GM12878 (cell line): ENCODE results near the gene NDRG2. TPM values are rescaled to one million over a fixed set of nuclear protein-coding genes. Genes with fewer than 3 reads are reported as not detected.

ENCODE experiments used
- ATAC-seq: fragments of 200-7000 bp; cut with Tn5 transposase; 3 replicates; pipeline ENCODE4 v1.9.1; 2020; ENCODE audit warnings: mild to moderate bottlenecking, moderate library complexity
- BruUV-seq: library from RNA; stranded (reverse); fragments of 400-500 nt; replicated peaks from 2 replicates; lab custom pipeline; 2021; lab: Mats Ljungman, UMichigan
- CTCF ChIA-PET: fragments of 300-600 bp; sonication (Branson Sonifier 250); formaldehyde crosslinking; extraction: SDS; loops from one replicate; lab custom pipeline; 2021; ENCODE audit warnings: inconsistent platforms; lab: Yijun Ruan, JAX
- POLR2A ChIA-PET: fragments of 350-600 bp; formaldehyde crosslinking; extraction: SDS; loops from one replicate; lab custom pipeline; 2021; ENCODE audit warnings: inconsistent platforms; lab: Charles Lee
- RAD21 ChIA-PET: fragments of 300-600 bp; sonication (Branson Sonifier 250); formaldehyde crosslinking; loops from one replicate; lab custom pipeline; 2023; ENCODE audit warnings: antibody characterized with exemption; ENCODE audit not compliant: unreplicated experiment; lab: Charles Lee
- SMC1A ChIA-PET: fragments of 300-600 bp; sonication (Branson Sonifier 250); formaldehyde crosslinking; loops from one replicate; lab custom pipeline; 2023; ENCODE audit not compliant: unreplicated experiment, uncharacterized antibody; lab: Charles Lee
- DNase-seq: peaks from one replicate; pipeline ENCODE4 v3.0.0-alpha.2; 2011; ENCODE audit warnings: low read depth, low spot score
- FAIRE-seq: peaks from 3 replicates; lab custom pipeline; 2011; peaks lifted over from hg19 to GRCh38; lab: Jason Lieb, UNC
- H2AFZ ChIP-seq: 2 replicates; pipeline ENCODE4 v1.6.0; 2011; ENCODE audit warnings: low read depth, low read length, control low read depth; ENCODE audit not compliant: control insufficient read depth
- H3K27ac ChIP-seq: 2 replicates; pipeline ENCODE4 v1.5.1; 2011; ENCODE audit warnings: control low read depth; ENCODE audit not compliant: control insufficient read depth, insufficient read depth
- H3K27me3 ChIP-seq, 2 experiments: replicated peaks in 1 of 2; 2 replicates each; pipeline versions ENCODE4 v1.6.0 to v1.6.1; 2011; ENCODE audit warnings: low read length in 1 of 2; ENCODE audit not compliant: control insufficient read depth in 2 of 2, insufficient read depth in 2 of 2
- H3K36me3 ChIP-seq, 2 experiments: 2 replicates each; pipeline ENCODE4 v1.5.1; 2011; ENCODE audit warnings: low read length in 1 of 2; ENCODE audit not compliant: control insufficient read depth in 2 of 2, insufficient read depth in 2 of 2
- H3K4me1 ChIP-seq: 2 replicates; pipeline ENCODE4 v1.6.1; 2011; ENCODE audit warnings: mild to moderate bottlenecking, low read length, moderate library complexity, mixed read lengths; ENCODE audit not compliant: control insufficient read depth, insufficient read depth
- H3K4me2 ChIP-seq: 2 replicates; pipeline ENCODE4 v1.6.0; 2011; ENCODE audit warnings: control low read depth; ENCODE audit not compliant: control insufficient read depth, insufficient read depth
- H3K4me3 ChIP-seq: fragments of 200-600 bp; sonication (generic); 2 replicates; pipeline ENCODE4 v1.5.1; 2016
- H3K79me2 ChIP-seq: 2 replicates; pipeline ENCODE4 v1.6.0; 2011; ENCODE audit warnings: low read length; ENCODE audit not compliant: control insufficient read depth, insufficient read depth
- H3K9ac ChIP-seq: 2 replicates; pipeline ENCODE4 v1.8.0; 2011; ENCODE audit warnings: low read length, control low read depth, mixed read lengths; ENCODE audit not compliant: control insufficient read depth, insufficient read depth
- H3K9me3 ChIP-seq: replicated peaks from 3 replicates; pipeline ENCODE4 v1.5.1; 2011; ENCODE audit warnings: mild to moderate bottlenecking, low read length; ENCODE audit not compliant: control insufficient read depth, insufficient read depth
- H4K20me1 ChIP-seq: 2 replicates; pipeline ENCODE4 v1.6.0; 2011; ENCODE audit not compliant: control insufficient read depth, insufficient read depth
- CHD4 ChIP-seq: fragments of 200-600 bp; sonication (generic); IDR thresholded peaks from 2 replicates; pipeline ENCODE4 v1.6.1; 2016; ENCODE audit warnings: mild to moderate bottlenecking
- FOXM1 ChIP-seq: IDR thresholded peaks from 2 replicates; pipeline ENCODE4 v1.6.1; 2012; ENCODE audit warnings: low read depth, mild to moderate bottlenecking, inconsistent platforms, low read length, moderate library complexity
- HCFC1 ChIP-seq: fragments of 150-350 bp; IDR thresholded peaks from 2 replicates; pipeline ENCODE4 v1.6.1; 2014; ENCODE audit warnings: low read length
- IKZF1 ChIP-seq: fragments of 450-650 bp; conservative IDR thresholded peaks from 2 replicates; pipeline ENCODE4 v1.6.1; 2017; ENCODE audit warnings: antibody characterized with exemption, mild to moderate bottlenecking
- MYB ChIP-seq: fragments of 150-350 bp; IDR thresholded peaks from 2 replicates; pipeline ENCODE4 v1.6.1; 2014; ENCODE audit warnings: mild to moderate bottlenecking, low read depth, low read length, borderline replicate concordance
- PML ChIP-seq: IDR thresholded peaks from 2 replicates; pipeline ENCODE4 v1.6.1; 2012; ENCODE audit warnings: low read length, inconsistent platforms
- SMAD5 ChIP-seq: IDR thresholded peaks from 2 replicates; pipeline ENCODE4 v1.6.1; 2016; ENCODE audit warnings: antibody characterized with exemption, low read depth
- SPI1 ChIP-seq: IDR thresholded peaks from 2 replicates; pipeline ENCODE4 v1.6.1; 2011; ENCODE audit warnings: low read depth, mild to moderate bottlenecking, low read length, moderate library complexity, borderline replicate concordance; ENCODE audit not compliant: insufficient read depth
- TAF1 ChIP-seq: IDR thresholded peaks from 2 replicates; pipeline ENCODE4 v1.6.1; 2011; ENCODE audit warnings: mild to moderate bottlenecking, low read depth, low read length, borderline replicate concordance
- TCF7 ChIP-seq: IDR thresholded peaks from 2 replicates; pipeline ENCODE4 v1.6.1; 2014; ENCODE audit warnings: antibody characterized with exemption, borderline replicate concordance
- WGBS: methylation state at CpG from one replicate; pipeline ENCODE4 v1.1.6; 2016; ENCODE audit warnings: low lambda C conversion rate; ENCODE audit not compliant: insufficient replicate concordance, insufficient coverage; ENCODE audit errors: missing lambda C conversion rate; 5-methylcytosine and 5-hydroxymethylcytosine counted together
- in situ Hi-C: fragments of 300-500 bp; cut with MboI; formaldehyde crosslinking; loops from 9 replicates; pipeline ENCODE4 v1.14.3; 2018; ENCODE audit warnings: mixed read lengths
- intact Hi-C: fragments of 100-400 bp; cut with micrococcal nuclease; formaldehyde crosslinking; loops from one replicate; pipeline ENCODE4 v1.14.2; 2022; ENCODE audit not compliant: unreplicated experiment
- polyA plus RNA-seq, 11 experiments: library from polyadenylated mRNA; depleted of rRNA in 4 of 11; unstranded in 6 of 11; stranded (reverse) in 5 of 11; fragments of >200 nt; fragmentation: Nextera tagmentation in 4 of 11; fragmentation: Illumina TruSeq in 1 of 11; extraction: Ambion mirVana in 4 of 11; extraction: Trizol in 1 of 11; gene quantifications; 1 replicate in 1 of 11; 2 replicates in 10 of 11; pipeline versions ENCODE4 v1.2.1 to v1.2.3, GENCODE V29; 2011 to 2016; ENCODE audit warnings: inconsistent platforms in 2 of 11, missing spikeins in 2 of 11, low read depth in 1 of 11
- total RNA-seq, 4 experiments: library from RNA; depleted of rRNA in 3 of 4; stranded (reverse); fragments of >200 nt in 3 of 4; fragmentation: Illumina TruSeq in 1 of 4; extraction: Trizol in 1 of 4; gene quantifications; 2 replicates each; pipeline versions ENCODE4 v1.2.1 to v1.2.3, GENCODE V29; 2013 to 2021
- TF ChIP-seq, protein P1 (sequence below): fragments of 450-650 bp; formaldehyde crosslinking; IDR thresholded peaks from 2 replicates; pipeline ENCODE4 v1.4.0; 2022; ENCODE audit warnings: mild to moderate bottlenecking, moderate library complexity
- TF ChIP-seq, protein P2 (sequence below): fragments of 450-650 bp; IDR thresholded peaks from 2 replicates; pipeline ENCODE4 v1.6.1; 2017; ENCODE audit warnings: antibody characterized with exemption, mild to moderate bottlenecking, moderate library complexity
- TF ChIP-seq, protein P3 (sequence below): fragments of 150-350 bp; IDR thresholded peaks from 2 replicates; pipeline ENCODE4 v1.6.1; 2016; ENCODE audit warnings: low read depth, low read length

NDRG2 gene
- total and polyA plus RNA-seq, 10 of the 15 experiments (the other 5 are each of a cell fraction or from before 2014, with no cell fraction given), result 0.15 to 0.49 TPM; not detected in 8

DNA sequence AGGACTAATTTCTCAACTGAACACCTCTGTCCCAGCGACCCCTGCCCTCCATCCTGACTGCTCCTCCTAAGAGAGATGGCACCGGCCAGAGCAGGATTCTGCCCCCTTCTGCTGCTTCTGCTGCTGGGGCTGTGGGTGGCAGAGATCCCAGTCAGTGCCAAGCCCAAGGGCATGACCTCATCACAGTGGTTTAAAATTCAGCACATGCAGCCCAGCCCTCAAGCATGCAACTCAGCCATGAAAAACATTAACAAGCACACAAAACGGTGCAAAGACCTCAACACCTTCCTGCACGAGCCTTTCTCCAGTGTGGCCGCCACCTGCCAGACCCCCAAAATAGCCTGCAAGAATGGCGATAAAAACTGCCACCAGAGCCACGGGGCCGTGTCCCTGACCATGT is 18.1 kb upstream of the NDRG2 start:
- no peak overlapping the region for H3K9ac ChIP-seq
- in situ Hi-C loops, result no loop called here
- no peaks in the 10 kb centered on the region for H3K36me3 ChIP-seq
- ChIA-PET CTCF (interaction anchor here (2.3 kb wide), 1 partner anchor 28 kb away, joined by 11 read pairs; no protein-coding TSS in a partner anchor), SMC1A (interaction anchor here (2.1 kb wide), 1 partner anchor 29 kb away, joined by 7 read pairs; no protein-coding TSS in a partner anchor), RAD21 (no interaction called here), POLR2A (no interaction called here)
- FAIRE-seq, result no peak
- H4K20me1 ChIP-seq, result no peaks in the 10 kb centered on the region; the same call in 1 of the 2 replicates
- BruUV-seq, result no TSS peak
- intact Hi-C loops, result no loop called here
- H3K4me1 ChIP-seq, result no peaks in the 10 kb centered on the region
- 5% methylated on average over 8 of the region's 8 CpGs for WGBS
- H3K79me2 ChIP-seq, result no peaks in the 10 kb centered on the region
- no peak for ATAC-seq
- no peak overlapping the region for H3K4me3 ChIP-seq
- H3K4me2 ChIP-seq, result no peak overlapping the region
- H3K27ac ChIP-seq, result no peak overlapping the region
- peaks cover 0 to 11% of the 10 kb centered on the region in 2 experiments; a peak in 2 of 4 replicates for H3K27me3 ChIP-seq
- no peak overlapping the region for H2AFZ ChIP-seq
- no peaks in the 10 kb centered on the region for H3K9me3 ChIP-seq
- no peak for DNase-seq
- no peak for TF ChIP-seq IKZF1
- TF ChIP-seq, protein P1, sequence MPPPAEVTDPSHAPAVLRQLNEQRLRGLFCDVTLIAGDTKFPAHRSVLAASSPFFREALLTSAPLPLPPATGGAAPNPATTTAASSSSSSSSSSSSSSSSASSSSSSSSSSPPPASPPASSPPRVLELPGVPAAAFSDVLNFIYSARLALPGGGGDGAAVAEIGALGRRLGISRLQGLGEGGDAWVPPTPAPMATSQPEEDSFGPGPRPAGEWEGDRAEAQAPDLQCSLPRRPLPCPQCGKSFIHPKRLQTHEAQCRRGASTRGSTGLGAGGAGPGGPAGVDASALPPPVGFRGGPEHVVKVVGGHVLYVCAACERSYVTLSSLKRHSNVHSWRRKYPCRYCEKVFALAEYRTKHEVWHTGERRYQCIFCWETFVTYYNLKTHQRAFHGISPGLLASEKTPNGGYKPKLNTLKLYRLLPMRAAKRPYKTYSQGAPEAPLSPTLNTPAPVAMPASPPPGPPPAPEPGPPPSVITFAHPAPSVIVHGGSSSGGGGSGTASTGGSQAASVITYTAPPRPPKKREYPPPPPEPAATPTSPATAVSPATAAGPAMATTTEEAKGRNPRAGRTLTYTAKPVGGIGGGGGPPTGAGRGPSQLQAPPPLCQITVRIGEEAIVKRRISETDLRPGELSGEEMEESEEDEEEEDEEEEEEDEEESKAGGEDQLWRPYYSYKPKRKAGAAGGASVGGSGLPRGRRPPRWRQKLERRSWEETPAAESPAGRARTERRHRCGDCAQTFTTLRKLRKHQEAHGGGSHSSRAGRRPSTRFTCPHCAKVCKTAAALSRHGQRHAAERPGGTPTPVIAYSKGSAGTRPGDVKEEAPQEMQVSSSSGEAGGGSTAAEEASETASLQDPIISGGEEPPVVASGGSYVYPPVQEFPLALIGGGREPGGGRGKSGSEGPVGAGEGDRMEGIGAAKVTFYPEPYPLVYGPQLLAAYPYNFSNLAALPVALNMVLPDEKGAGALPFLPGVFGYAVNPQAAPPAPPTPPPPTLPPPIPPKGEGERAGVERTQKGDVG (CRISPR knock-in tag), result no peak
- no peak for TF ChIP-seq HCFC1
- TF ChIP-seq, protein P2, sequence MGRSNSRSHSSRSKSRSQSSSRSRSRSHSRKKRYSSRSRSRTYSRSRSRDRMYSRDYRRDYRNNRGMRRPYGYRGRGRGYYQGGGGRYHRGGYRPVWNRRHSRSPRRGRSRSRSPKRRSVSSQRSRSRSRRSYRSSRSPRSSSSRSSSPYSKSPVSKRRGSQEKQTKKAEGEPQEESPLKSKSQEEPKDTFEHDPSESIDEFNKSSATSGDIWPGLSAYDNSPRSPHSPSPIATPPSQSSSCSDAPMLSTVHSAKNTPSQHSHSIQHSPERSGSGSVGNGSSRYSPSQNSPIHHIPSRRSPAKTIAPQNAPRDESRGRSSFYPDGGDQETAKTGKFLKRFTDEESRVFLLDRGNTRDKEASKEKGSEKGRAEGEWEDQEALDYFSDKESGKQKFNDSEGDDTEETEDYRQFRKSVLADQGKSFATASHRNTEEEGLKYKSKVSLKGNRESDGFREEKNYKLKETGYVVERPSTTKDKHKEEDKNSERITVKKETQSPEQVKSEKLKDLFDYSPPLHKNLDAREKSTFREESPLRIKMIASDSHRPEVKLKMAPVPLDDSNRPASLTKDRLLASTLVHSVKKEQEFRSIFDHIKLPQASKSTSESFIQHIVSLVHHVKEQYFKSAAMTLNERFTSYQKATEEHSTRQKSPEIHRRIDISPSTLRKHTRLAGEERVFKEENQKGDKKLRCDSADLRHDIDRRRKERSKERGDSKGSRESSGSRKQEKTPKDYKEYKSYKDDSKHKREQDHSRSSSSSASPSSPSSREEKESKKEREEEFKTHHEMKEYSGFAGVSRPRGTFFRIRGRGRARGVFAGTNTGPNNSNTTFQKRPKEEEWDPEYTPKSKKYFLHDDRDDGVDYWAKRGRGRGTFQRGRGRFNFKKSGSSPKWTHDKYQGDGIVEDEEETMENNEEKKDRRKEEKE, result no peak
- TF ChIP-seq, protein P3, sequence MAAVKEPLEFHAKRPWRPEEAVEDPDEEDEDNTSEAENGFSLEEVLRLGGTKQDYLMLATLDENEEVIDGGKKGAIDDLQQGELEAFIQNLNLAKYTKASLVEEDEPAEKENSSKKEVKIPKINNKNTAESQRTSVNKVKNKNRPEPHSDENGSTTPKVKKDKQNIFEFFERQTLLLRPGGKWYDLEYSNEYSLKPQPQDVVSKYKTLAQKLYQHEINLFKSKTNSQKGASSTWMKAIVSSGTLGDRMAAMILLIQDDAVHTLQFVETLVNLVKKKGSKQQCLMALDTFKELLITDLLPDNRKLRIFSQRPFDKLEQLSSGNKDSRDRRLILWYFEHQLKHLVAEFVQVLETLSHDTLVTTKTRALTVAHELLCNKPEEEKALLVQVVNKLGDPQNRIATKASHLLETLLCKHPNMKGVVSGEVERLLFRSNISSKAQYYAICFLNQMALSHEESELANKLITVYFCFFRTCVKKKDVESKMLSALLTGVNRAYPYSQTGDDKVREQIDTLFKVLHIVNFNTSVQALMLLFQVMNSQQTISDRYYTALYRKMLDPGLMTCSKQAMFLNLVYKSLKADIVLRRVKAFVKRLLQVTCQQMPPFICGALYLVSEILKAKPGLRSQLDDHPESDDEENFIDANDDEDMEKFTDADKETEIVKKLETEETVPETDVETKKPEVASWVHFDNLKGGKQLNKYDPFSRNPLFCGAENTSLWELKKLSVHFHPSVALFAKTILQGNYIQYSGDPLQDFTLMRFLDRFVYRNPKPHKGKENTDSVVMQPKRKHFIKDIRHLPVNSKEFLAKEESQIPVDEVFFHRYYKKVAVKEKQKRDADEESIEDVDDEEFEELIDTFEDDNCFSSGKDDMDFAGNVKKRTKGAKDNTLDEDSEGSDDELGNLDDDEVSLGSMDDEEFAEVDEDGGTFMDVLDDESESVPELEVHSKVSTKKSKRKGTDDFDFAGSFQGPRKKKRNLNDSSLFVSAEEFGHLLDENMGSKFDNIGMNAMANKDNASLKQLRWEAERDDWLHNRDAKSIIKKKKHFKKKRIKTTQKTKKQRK, result no peak
- TF ChIP-seq FOXM1, result no peak
- TF ChIP-seq SMAD5, result no peak
- TF ChIP-seq TCF7, result no peak
- no peak for TF ChIP-seq CHD4
- TF ChIP-seq MYB, result no peak
- no peak for TF ChIP-seq TAF1
- TF ChIP-seq PML, result no peak
- TF ChIP-seq SPI1, result no peak
